Ureter (tissue), 1 donor: Measurements from ENCODE around the gene STBD1. TPM values are rescaled to one million over a fixed set of nuclear protein-coding genes. Genes with fewer than 3 reads are reported as not detected.
"Not testable (repeated sequence)": the region's sequence is repeated elsewhere in the genome, so short reads cannot be mapped to it uniquely, and the experiment has no call there.

Experiments used
- DNase-seq: peaks from one replicate; pipeline ENCODE4 v3.0.0-alpha.2; 2020; ENCODE audit warnings: low spot score
- total RNA-seq: library from RNA; stranded (reverse); gene quantifications from one replicate; pipeline ENCODE4 v1.2.4, GENCODE V29; 2023
- donor health status: DM: yes; HTN: yes; CAD: no.

Gene STBD1
- total RNA-seq, 1 donor from 2014 or later = 6.9 TPM

DNA sequence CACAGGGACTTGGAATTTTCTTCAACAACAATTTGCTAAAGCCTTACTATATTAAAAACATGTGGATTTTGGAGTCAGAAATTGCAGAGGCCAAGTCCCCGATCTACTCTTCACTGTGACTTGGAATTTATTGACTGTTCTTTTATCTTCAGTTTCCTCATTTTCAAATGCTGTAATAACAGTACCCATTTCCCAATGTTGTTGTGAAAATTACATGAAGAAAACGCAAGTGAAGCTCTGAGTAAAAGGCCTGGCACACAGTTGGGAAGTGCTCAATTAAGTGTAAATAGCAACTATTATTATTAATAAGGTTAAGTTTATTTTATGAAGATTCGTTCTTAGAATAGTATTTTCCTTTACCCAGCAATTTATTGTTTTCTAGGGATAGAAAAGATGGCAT is 15.7 kb downstream of the STBD1 start:
- DNase-seq = no peak

GRCh38 chr4:76325072-76325471 is 18.5 kb downstream of the STBD1 start:
- no peak for DNase-seq

DNA sequence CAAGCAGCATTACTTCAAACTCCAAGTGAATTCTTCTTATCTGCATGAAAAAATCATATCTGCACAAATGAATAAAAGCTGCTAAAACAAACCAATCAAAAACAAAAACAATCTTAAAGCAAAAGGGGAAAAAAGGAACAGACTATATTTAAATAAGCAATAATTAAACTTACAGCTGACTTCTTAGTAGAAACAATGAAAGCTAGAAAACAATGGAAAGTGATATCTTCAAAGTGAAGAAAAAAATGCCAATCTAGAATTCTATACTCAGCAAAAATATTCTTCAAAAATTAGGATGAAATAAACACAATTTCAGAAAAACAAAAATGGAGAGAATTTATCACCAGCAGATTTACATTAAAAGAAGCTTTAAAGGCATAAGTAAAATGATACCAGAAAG is 20.0 kb downstream of the STBD1 start:
- no peak for DNase-seq

DNA sequence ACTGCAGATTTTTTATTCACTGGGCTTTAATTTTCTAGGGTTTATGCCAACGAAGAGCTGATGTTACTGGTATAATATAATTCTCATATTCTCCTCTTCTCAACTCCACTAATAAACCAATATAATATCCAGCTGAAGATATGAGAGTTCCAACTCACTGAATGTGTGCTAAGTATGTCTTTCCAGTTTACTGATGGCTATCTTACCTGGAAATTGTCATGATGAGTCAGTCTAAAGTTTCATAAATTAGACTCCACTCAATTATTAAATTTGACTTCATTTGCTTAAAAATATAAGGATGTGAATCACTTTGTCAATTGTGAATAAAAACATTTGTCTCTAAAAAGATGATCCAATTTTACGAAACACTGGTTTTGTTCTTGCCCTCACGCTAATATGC is 28.4 kb downstream of the STBD1 start:
- DNase-seq = no peak

GRCh38 chr4:76339364-76339763 is 32.8 kb downstream of the STBD1 start:
- DNase-seq = no peak

GRCh38 chr4:76341063-76341462 is 34.5 kb downstream of the STBD1 start:
- no peak for DNase-seq

- no peak for DNase-seq
Measured at GRCh38 chr4:76342191-76342590, 35.7 kb downstream of the STBD1 start.

- no peak for DNase-seq
Measured at GRCh38 chr4:76342803-76343202, 36.3 kb downstream of the STBD1 start.

- no peak for DNase-seq
Measured at GRCh38 chr4:76354517-76355473, 48.3 kb downstream of the STBD1 start.

DNA sequence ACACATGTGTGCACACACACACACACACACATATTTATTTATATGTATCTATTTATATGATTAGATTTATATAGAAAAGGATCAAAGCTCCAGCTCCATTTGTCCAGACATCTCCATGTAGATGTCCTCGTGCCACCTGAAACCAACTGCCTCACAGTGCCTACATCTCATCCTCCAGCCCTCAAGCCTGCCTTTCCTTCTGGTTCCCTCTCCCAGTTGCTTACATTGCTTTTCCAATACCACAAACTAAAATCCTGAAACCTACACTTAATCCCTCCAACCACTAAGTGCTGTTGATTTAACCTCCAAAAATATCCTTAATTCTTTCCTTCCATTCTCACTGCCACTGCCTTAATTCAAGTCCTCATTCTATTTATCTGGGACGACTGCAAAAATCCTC is 51.4 kb downstream of the STBD1 start:
- DNase-seq = no peak

GRCh38 chr4:76359881-76360466 is 53.4 kb downstream of the STBD1 start:
- DNase-seq = not testable (repeated sequence)

Other genes starting within 250 kb of the STBD1 start
- not detected for gene ART3, start 232.0 kb upstream of the STBD1 start, total RNA-seq
- 47.2 TPM for gene NUP54, start 158.3 kb upstream of the STBD1 start, total RNA-seq
- 228 TPM for gene SCARB2, start 92.9 kb upstream of the STBD1 start, total RNA-seq
- 9.6 TPM for gene FAM47E, start 55.0 kb upstream of the STBD1 start, total RNA-seq
- 1.7 TPM for gene CCDC158, start 114.4 kb downstream of the STBD1 start, total RNA-seq
- 35.5 TPM for gene SHROOM3, start 128.5 kb downstream of the STBD1 start, total RNA-seq